ENCODE results near the gene TMEM121B.

The TMEM121B gene

GRCh38 chr22:17132112-17132511, 11.0 kb upstream of the TMEM121B start:
- POLR2A ChIA-PET = no interaction called here
- no peak for TF ChIP-seq CTCF (IDR thresholded peaks at IDR 0.05; ENCODE audit: control extremely low read depth, extremely low read depth, low read depth, missing control alignments)
- CTCF ChIA-PET = interaction anchor here (0.6 to 2.4 kb wide), 3 partner anchors 11 to 40 kb away, joined by 3 to 11 read pairs (median 8); no protein-coding TSS in a partner anchor
- no peak for DNase-seq (ENCODE audit: extremely low spot score)

GRCh38 chr22:17131686-17132085, 10.5 kb upstream of the TMEM121B start:
- no peak for TF ChIP-seq CTCF (IDR thresholded peaks at IDR 0.05; ENCODE audit: control extremely low read depth, extremely low read depth, low read depth, missing control alignments)
- ChIA-PET POLR2A (no interaction called here), CTCF (interaction anchor here (0.6 to 2.4 kb wide), 3 partner anchors 11 to 40 kb away, joined by 3 to 11 read pairs (median 8); no protein-coding TSS in a partner anchor)
- no peak for DNase-seq (ENCODE audit: extremely low spot score)

GRCh38 chr22:17130199-17130598, 9.0 kb upstream of the TMEM121B start:
- no peak for TF ChIP-seq CTCF (IDR thresholded peaks at IDR 0.05; ENCODE audit: control extremely low read depth, extremely low read depth, low read depth, missing control alignments)
- DNase-seq (ENCODE audit: extremely low spot score) = no peak
- ChIA-PET POLR2A (no interaction called here), CTCF (no interaction called here)

GRCh38 chr22:17120711-17121232, 388 bp downstream of the TMEM121B start:
- DNase-seq (ENCODE audit: extremely low spot score) = no peak
- TF ChIP-seq CTCF (IDR thresholded peaks at IDR 0.05; ENCODE audit: control extremely low read depth, extremely low read depth, low read depth, missing control alignments) = no peak
- ChIA-PET CTCF (no interaction called here), POLR2A (no interaction called here)

- ChIA-PET CTCF (interaction anchor here (0.9 to 1.1 kb wide), 2 partner anchors 52 to 381 kb away, joined by 3 read pairs; no protein-coding TSS in a partner anchor), POLR2A (interaction anchor here (0.5 kb wide), 1 partner anchor 300 kb away, joined by 5 read pairs; no protein-coding TSS in a partner anchor)
- DNase-seq (ENCODE audit: extremely low spot score) = peak; percentile 74
- no peak for TF ChIP-seq CTCF (IDR thresholded peaks at IDR 0.05; ENCODE audit: control extremely low read depth, extremely low read depth, low read depth, missing control alignments)
Measured at GRCh38 chr22:17120281-17120680, 879 bp downstream of the TMEM121B start.

- ChIA-PET POLR2A (interaction anchor here (0.5 kb wide), 1 partner anchor 301 kb away, joined by 5 read pairs; no protein-coding TSS in a partner anchor), CTCF (interaction anchor here (0.9 to 1.1 kb wide), 2 partner anchors 52 to 382 kb away, joined by 3 read pairs; no protein-coding TSS in a partner anchor)
- TF ChIP-seq CTCF (IDR thresholded peaks at IDR 0.05; ENCODE audit: control extremely low read depth, extremely low read depth, low read depth, missing control alignments) = no peak
- DNase-seq (ENCODE audit: extremely low spot score) = no peak
Measured at GRCh38 chr22:17119481-17120202, 1.5 kb downstream of the TMEM121B start.
